Measurements from ENCODE around the gene LCMT1. TPM values are rescaled to one million over a fixed set of nuclear protein-coding genes. Genes with fewer than 3 reads are reported as not detected.

Gene LCMT1
- total RNA-seq, 2 experiments from 2014 or later: 37.1 to 40.7 TPM

DNA sequence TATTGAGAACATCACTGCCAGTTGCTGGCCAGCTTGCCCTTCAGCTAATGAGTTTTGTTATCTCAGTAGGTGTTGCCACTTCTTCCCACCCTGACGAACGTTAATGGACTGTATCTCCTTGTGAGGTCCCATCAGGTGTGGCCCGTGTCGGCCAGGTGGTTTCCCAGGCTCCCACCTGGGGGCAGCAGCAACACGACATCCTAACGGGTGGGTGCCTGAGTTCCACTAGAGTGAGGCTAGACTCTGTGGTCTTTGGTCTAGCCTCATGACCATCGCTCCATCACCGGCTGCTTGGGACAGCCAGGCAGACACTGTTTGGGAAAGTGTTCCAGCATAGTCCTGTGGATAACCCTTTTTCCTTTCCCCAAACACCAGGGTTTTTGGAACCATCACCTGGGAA is 45.6 kb upstream of the LCMT1 start:
- no peak for DNase-seq
- Mint-ChIP-seq H3K27me3 (no peaks in the 10 kb centered on the region), H3K27ac (peak overlapping the region; percentile 92), H3K4me1 (ENCODE audit: low read depth) (peaks cover 54% of the 10 kb centered on the region), H3K9me3 (no peaks in the 10 kb centered on the region), H3K4me3 (peak overlapping the region; percentile 99), H3K36me3 (ENCODE audit: low read depth) (no peaks in the 10 kb centered on the region)
- POLR2A ChIA-PET: interaction anchor here (0.9 kb wide), 1 partner anchor 34 kb away, joined by 3 read pairs; no protein-coding TSS in a partner anchor
- TF ChIP-seq, protein P1, sequence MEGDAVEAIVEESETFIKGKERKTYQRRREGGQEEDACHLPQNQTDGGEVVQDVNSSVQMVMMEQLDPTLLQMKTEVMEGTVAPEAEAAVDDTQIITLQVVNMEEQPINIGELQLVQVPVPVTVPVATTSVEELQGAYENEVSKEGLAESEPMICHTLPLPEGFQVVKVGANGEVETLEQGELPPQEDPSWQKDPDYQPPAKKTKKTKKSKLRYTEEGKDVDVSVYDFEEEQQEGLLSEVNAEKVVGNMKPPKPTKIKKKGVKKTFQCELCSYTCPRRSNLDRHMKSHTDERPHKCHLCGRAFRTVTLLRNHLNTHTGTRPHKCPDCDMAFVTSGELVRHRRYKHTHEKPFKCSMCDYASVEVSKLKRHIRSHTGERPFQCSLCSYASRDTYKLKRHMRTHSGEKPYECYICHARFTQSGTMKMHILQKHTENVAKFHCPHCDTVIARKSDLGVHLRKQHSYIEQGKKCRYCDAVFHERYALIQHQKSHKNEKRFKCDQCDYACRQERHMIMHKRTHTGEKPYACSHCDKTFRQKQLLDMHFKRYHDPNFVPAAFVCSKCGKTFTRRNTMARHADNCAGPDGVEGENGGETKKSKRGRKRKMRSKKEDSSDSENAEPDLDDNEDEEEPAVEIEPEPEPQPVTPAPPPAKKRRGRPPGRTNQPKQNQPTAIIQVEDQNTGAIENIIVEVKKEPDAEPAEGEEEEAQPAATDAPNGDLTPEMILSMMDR (IDR thresholded peaks at IDR 0.05): no peak
- CTCF ChIA-PET: interaction anchor here (1.0 to 1.8 kb wide), 2 partner anchors 41 to 167 kb away, joined by 3 to 8 read pairs; no protein-coding TSS in a partner anchor
- ATAC-seq: no peak
- intact Hi-C loops (cut with micrococcal nuclease): no loop called here

DNA sequence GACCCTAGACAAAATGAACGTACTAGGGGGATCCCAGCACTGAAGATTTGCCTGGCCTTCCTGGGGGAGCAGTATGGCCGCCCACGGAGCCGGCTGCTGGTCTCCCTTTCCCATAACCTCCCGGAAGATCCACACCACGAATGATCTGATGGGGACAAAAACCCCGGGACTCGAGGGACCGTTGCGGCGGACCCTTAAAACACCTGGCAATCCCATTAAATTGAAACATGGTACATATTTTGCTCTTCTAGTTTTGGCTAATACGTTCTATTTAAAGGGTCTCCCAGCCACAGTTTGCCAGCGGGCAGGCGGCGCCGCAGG is 45.2 kb upstream of the LCMT1 start:
- ChIA-PET POLR2A (interaction anchor here (0.6 to 1.5 kb wide), 4 partner anchors 8 to 50 kb away, joined by 3 to 7 read pairs (median 3); no protein-coding TSS in a partner anchor), CTCF (interaction anchor here (1.0 to 1.8 kb wide), 3 partner anchors 40 to 167 kb away, joined by 3 to 8 read pairs (median 3); no protein-coding TSS in a partner anchor)
- H3K4me3 Mint-ChIP-seq: peak overlapping the region; percentile 99
- TF ChIP-seq, protein P1 (IDR thresholded peaks at IDR 0.05): no peak
- ATAC-seq (no peak), DNase-seq (no peak)
- peaks cover 51% of the 10 kb centered on the region for H3K4me1 Mint-ChIP-seq (ENCODE audit: low read depth)
- no peaks in the 10 kb centered on the region for H3K36me3 Mint-ChIP-seq (ENCODE audit: low read depth)
- intact Hi-C loops (cut with micrococcal nuclease): no loop called here
- peak overlapping the region; percentile 92 for H3K27ac Mint-ChIP-seq
- H3K27me3 Mint-ChIP-seq: no peaks in the 10 kb centered on the region
- H3K9me3 Mint-ChIP-seq: no peaks in the 10 kb centered on the region

DNA sequence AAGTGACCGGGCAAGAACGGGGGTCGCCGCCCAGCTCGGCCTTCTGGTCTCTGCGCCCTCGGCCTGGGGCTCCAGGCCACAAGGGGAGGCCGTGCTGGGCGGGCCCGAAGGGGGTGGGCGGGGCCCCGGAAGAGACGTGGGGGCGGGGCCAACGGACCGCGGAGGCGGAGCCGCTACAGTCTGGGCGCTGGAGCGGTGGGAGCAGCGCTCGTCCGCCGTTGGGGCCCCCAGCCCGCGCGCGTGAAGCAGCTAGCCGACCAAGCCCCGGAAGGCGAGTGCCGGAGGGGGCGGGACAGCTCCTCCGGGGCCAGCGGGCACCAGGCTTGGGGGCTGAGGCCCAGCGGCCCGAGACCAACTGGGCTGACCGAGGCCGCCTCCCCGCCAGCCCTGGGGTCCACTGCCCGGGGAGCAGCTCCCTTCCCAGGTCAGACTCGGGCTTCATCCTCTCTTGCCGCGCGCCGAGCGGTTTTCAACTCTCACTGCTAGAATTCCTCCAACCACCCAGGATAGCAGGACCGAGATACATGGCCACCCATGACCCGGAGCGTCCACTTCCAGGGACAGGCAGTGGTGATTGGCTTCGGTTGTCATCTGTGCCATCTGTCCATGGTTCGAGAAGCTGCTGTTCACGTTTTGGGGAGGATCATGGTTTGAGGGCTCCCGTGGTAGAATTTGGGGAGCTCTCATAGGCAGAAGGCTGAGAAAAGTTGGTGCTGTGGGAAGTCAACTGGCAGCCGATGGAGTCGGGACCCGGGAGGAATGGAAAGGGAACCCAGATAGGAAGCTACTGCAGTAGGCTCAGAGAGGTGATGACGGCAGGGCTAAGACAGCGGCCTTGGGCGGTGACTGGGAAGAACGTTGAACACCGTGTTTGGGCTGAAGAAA is 44.6 kb upstream of the LCMT1 start:
- H3K36me3 Mint-ChIP-seq (ENCODE audit: low read depth): no peaks in the 10 kb centered on the region
- POLR2A ChIA-PET: interaction anchor here (0.6 to 1.5 kb wide), 9 partner anchors 9 to 160 kb away, joined by 3 to 7 read pairs (median 3); no protein-coding TSS in a partner anchor
- DNase-seq: peak; percentile 92
- H3K4me1 Mint-ChIP-seq (ENCODE audit: low read depth): peaks cover 45% of the 10 kb centered on the region
- peak overlapping the region; percentile 92 for H3K27ac Mint-ChIP-seq
- TF ChIP-seq, protein P1 (IDR thresholded peaks at IDR 0.05): no peak
- H3K4me3 Mint-ChIP-seq: peak overlapping the region; percentile 99
- no peaks in the 10 kb centered on the region for H3K9me3 Mint-ChIP-seq
- intact Hi-C loops (cut with micrococcal nuclease): no loop called here
- CTCF ChIA-PET: interaction anchor here (1.0 to 1.8 kb wide), 4 partner anchors 11 to 156 kb away, joined by 3 to 8 read pairs (median 4); no protein-coding TSS in a partner anchor
- no peaks in the 10 kb centered on the region for H3K27me3 Mint-ChIP-seq
- peak; percentile 98 for ATAC-seq

DNA sequence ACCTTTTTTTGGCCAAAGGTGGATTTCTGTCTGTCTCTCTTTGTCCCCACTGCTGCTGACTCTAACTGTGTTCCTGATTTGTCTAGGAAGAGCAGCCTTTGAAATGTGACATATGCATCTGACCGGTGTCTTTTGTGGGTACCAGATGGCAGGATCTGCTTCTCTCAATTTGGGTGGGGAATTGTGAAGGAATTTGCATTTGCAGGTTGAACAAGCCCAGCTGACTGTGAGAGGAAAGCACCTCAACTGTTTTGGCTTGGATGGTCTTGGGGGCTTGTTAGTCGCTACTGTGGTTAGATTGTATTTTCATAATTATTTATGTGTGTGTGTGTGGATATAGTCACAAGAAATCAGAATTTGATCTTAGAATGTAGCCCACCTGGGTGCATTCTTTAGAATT is 37.7 kb upstream of the LCMT1 start:
- no peak for ATAC-seq
- Mint-ChIP-seq H3K9me3 (no peaks in the 10 kb centered on the region), H3K4me3 (no peak overlapping the region), H3K27ac (no peak overlapping the region), H3K27me3 (no peaks in the 10 kb centered on the region), H3K36me3 (ENCODE audit: low read depth) (no peaks in the 10 kb centered on the region), H3K4me1 (ENCODE audit: low read depth) (no peaks in the 10 kb centered on the region)
- intact Hi-C loops (cut with micrococcal nuclease): no loop called here
- no peak for DNase-seq
- TF ChIP-seq, protein P1 (IDR thresholded peaks at IDR 0.05): no peak
- CTCF ChIA-PET: no interaction called here
- POLR2A ChIA-PET: no interaction called here

All from activated CD8-positive, alpha-beta T cell treated with anti-CD3 and anti-CD28 coated beads for 36 hours (primary cell).